GM18511 (cell line): ENCODE data around the gene NR2E1.

Source experiments
- ATAC-seq: cut with Tn5 transposase; IDR thresholded peaks from one replicate; pipeline ENCODE4 v1.9.1; 2021; ENCODE audit warnings: mild to moderate bottlenecking, moderate library complexity; ENCODE audit not compliant: unreplicated experiment

The NR2E1 gene

DNA sequence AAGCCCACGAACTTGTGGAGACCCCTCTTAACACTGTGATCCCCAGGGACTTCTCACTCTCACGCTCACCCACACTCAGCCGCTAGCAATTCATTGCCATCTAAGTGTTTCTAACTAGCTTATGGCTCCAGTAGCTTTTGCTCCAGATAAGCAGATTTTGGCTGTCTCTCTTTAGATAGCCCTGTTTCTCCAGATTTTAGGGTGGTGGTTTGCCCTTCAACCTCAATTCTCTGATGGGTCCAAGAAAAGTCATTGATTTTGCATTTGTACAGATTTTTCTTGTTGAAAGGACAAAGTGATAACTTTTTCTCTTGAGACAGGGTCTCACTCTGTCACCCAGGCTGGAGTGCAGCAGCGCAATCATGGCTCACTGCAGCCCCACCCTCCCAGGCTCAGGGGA is 41.2 kb downstream of the NR2E1 start:
- ATAC-seq: no peak

DNA sequence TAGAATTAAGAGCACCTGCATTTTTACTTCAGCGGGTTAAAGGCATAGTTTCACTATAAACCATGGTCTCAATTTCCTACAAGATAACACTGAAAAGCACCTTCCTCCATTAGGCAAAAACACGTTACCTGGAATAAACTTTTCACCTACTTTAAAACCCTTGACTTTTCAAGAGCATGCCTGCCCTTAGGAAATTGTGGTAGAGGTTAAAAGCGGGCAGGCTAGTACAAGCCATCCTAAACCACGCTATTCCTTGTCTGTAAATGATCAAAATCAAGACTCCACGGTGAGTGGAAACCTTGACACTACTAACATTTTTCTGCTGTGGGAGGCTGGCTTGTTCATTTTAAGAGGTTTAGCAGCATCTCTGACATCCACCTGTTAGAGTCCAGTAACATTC is 43.9 kb downstream of the NR2E1 start:
- ATAC-seq: no peak

DNA sequence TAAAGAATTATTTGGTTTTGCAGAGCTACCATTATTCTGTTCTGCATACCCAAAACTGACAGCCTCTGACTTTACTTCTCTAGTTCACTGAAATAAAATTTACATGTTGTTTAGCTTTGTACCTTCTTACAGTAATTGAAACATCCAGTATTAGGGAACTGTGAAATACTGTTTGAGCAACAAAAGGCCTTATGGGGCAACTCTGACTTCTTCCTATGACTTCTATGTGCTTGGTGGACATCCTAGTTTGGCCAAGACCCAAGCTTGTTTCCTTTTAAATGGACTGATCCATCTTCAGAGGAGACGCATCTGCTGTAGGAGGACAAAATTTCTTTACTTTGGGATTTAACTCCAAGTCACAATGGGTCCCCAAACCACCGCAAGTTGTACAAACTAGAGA is 44.7 kb downstream of the NR2E1 start:
- no peak for ATAC-seq

DNA sequence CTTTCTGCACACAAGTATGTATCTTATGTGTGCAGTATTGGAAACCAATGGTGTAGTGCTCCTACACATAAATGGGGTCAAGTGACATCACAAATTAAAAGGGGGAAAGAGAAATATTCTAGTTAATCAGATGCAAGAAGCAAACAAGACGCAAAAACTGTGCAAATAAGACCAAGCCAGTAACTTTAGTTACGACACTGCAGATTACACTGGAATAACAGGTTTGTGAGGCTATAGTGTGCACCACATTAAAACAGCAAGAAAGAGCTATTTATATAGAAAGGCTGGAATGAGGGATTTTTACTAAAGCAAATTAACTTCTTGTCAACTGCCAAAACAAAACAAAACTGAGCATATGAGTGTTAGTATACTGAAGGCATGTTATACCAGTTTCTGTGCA is 45.8 kb downstream of the NR2E1 start:
- no peak for ATAC-seq

DNA sequence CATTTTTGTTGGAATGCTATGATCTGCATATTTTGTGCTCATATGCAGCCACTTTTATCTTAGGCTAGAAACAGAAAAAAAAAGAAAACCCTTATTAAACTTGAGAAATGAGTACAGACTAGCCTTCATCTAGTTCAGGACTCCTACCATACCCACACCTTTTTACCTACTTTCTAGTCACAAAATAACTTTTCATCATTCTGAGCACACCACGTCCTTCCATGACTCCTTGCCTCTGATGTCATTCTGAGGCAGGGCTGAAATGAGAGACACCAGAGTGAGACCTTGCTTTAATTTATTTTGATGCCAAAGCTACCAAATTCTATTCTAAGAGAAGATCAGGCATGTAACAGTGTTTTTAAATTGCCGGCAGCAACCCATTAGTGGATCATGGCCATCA is 56.2 kb downstream of the NR2E1 start:
- ATAC-seq: no peak

DNA sequence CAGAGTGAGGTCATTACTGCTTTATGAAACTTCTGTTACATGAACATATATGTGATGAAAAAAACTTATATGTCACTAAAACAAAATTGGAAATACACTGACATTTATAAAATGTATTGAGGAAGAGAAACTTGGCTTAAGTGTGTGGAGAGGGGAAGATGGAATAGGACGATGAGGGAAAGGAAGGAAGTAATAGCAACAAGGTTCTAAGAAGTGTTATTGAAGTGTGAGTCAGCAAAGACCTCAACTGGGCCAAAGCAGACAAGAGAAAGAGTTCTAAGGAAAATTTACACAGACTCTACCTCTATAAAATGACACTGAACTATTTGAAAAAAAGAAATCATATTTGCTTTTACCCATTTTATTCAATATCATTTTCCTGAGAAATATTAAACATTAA is 56.7 kb downstream of the NR2E1 start:
- no peak for ATAC-seq

DNA sequence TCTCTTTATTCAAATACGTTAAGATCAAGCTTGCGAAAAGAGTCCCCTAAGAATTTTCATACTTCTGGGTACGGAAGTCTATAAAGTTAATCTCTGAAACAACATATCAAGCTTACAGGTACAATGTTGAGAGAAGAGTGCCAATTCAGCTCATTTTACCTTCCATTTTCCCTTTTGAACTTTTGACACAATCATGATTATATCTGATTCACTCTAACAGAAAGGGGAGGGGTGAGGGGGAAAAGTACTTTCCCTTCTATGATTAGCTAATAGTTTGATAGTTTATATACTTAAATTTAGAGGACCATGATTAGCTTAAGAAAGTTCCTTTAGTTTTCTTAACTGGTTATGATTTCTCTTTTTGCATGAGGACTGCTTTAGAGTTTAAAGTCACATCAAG is 61.5 kb downstream of the NR2E1 start:
- ATAC-seq: no peak

DNA sequence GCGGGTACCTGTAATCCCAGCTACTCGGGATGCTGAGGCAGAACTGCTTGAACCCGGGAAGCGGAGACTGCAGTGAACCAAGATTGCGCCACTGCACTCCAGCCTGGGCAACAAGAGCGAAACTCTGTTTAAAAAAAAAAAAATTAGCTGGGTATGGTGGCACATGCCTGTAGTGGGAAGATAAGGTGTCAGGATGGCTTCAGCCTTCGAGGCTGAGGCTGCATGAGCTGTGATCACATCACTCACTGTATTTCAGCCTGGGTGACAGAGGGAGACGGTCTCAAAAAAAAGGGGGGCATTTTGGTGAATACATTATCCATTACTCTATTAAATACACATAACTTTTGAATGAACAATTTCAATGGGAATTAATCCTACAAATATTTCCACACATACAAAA is 62.6 kb downstream of the NR2E1 start:
- no peak for ATAC-seq

DNA sequence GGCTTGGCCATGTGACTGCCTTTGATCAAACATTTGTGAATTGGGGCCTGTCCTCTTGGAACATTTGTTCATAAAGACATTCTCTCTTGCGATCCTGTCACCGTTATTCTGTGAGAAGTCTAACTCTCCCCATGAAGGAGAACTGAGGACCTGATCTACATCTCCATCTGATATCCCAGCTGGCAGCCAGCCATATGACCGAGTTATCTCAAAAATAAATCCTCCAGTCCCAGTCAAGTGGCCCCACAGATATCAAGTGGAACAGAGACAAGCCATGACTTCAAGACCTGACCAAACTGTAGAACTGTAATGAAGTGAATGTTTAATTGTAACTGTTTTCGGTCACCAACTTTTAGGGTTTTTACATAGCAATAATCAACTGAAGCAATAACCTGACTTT is 69.3 kb downstream of the NR2E1 start:
- no peak for ATAC-seq

DNA sequence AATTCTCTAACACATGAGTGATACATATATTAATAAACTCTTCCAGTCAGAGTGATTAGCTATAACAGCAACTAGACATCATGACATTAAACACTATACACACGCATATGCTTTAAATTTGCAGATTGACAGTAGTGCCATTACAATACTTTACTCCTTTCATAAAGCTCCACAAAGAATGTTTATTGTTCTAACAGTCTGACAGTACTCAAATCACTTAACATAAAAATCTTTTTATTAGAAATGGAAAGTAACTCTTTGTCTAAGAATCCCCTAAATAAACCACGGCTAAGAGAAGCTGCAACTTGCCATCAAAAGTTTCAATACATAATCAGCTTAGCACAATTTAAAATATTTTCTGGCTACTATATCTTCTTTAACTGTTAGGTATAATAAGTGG is 71.0 kb downstream of the NR2E1 start:
- ATAC-seq: no peak

DNA sequence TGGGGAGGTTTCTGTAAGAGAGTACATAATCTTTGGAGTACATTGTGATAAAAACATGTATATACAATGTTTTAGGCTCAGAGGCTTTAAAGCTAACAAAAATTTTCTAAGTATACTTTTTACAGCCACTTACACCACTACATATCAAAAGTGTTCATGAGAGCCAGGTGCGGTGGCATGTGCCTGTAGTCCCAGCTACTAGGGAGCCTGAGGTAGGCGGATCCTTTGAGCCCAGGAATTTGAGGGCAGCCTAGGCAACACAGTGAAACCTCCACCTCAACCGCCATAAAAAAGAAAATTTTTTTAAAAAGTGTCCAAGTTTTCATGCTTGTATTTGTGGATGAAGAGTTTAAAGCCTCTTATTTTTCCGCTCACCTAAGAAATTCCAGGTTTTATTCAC is 72.5 kb downstream of the NR2E1 start:
- no peak for ATAC-seq
